GM21737 (cell line): ENCODE results near the gene TCEANC2.
"Not testable (repeated sequence)": the region's sequence is repeated elsewhere in the genome, so short reads cannot be mapped to it uniquely, and the experiment has no call there.

Experiments
- ATAC-seq: cut with Tn5 transposase; IDR thresholded peaks from one replicate; pipeline ENCODE4 v1.9.1; 2021; ENCODE audit warnings: mild to moderate bottlenecking, moderate library complexity; ENCODE audit not compliant: unreplicated experiment

Gene TCEANC2

GRCh38 chr1:54052934-54053744, at the start of gene TCEANC2, which contains the start of gene TMEM59:
TSS of gene TCEANC2 (plus strand) at chr1:54053608. CDS start at chr1:54054423, 815 bp downstream.
TSS of gene TMEM59 (minus strand) at chr1:54053204. CDS start at chr1:54053188, 16 bp downstream.
- ATAC-seq = peak; percentile 93

- ATAC-seq = not testable (repeated sequence)
Observed at GRCh38 chr1:54003750-54004480, 49.5 kb upstream of the TCEANC2 start.

GRCh38 chr1:54004481-54005049, 48.8 kb upstream of the TCEANC2 start:
- no peak for ATAC-seq

- no peak for ATAC-seq
Observed at GRCh38 chr1:54006508-54006907, 46.9 kb upstream of the TCEANC2 start.

GRCh38 chr1:54007613-54008012, 45.8 kb upstream of the TCEANC2 start:
- no peak for ATAC-seq

GRCh38 chr1:54008876-54009275, 44.5 kb upstream of the TCEANC2 start:
- no peak for ATAC-seq

- ATAC-seq = no peak
Observed at GRCh38 chr1:54009406-54009805, 44.0 kb upstream of the TCEANC2 start.

GRCh38 chr1:54010415-54011117, 42.8 kb upstream of the TCEANC2 start:
- no peak for ATAC-seq

- no peak for ATAC-seq
Observed at GRCh38 chr1:54011316-54012007, 41.9 kb upstream of the TCEANC2 start.

- no peak for ATAC-seq
Observed at GRCh38 chr1:54012008-54012325, 41.4 kb upstream of the TCEANC2 start.

GRCh38 chr1:54012863-54013262, 40.5 kb upstream of the TCEANC2 start:
- no peak for ATAC-seq

GRCh38 chr1:54013393-54014008, 39.9 kb upstream of the TCEANC2 start:
- ATAC-seq = no peak

- ATAC-seq = no peak
Observed at GRCh38 chr1:54014009-54014629, 39.3 kb upstream of the TCEANC2 start.

- ATAC-seq = no peak
Observed at GRCh38 chr1:54016343-54017282, 36.8 kb upstream of the TCEANC2 start.

GRCh38 chr1:54017979-54018378, 35.4 kb upstream of the TCEANC2 start, which contains the start of gene LDLRAD1:
TSS of gene LDLRAD1 (minus strand) at chr1:54018186. CDS start at chr1:54018112, 74 bp downstream.
- ATAC-seq = no peak

GRCh38 chr1:54018635-54019034, 34.8 kb upstream of the TCEANC2 start:
- no peak for ATAC-seq

GRCh38 chr1:54019562-54020176, 33.7 kb upstream of the TCEANC2 start:
- not testable (repeated sequence) for ATAC-seq

GRCh38 chr1:54024358-54024757, 29.1 kb upstream of the TCEANC2 start:
- no peak for ATAC-seq
